WTC11 (cell line): ENCODE data around the gene DNAH9.
A peak's percentile ranks its signal among the peaks of the same experiment; 100 is the strongest.

Experiments used
- SP1 ChIP-seq: sonication (generic); formaldehyde crosslinking; conservative IDR thresholded peaks from 2 replicates; pipeline ENCODE4 v1.8.1; 2022; ENCODE audit warnings: missing genetic modification reagents
- TEAD4 ChIP-seq: sonication (generic); formaldehyde crosslinking; IDR thresholded peaks from 2 replicates; pipeline ENCODE4 v1.8.0; 2022; ENCODE audit warnings: mild to moderate bottlenecking, missing genetic modification reagents
- ZNF416 ChIP-seq: fragments of 250-450 bp; sonication (Bioruptor Pico); IDR thresholded peaks from 2 replicates; pipeline ENCODE4 v1.9.0; 2021; ENCODE audit warnings: mild to moderate bottlenecking, inconsistent platforms
- TF ChIP-seq, protein P1 (sequence below): fragments of 200-600 bp; IDR thresholded peaks from 2 replicates; pipeline ENCODE4 v1.8.0; 2022; ENCODE audit warnings: antibody characterized with exemption
- TF ChIP-seq, protein P2 (sequence below): sonication (generic); formaldehyde crosslinking; IDR thresholded peaks from 2 replicates; pipeline ENCODE4 v1.8.1; 2022; ENCODE audit warnings: mild to moderate bottlenecking, missing genetic modification reagents, moderate library complexity, borderline replicate concordance
- TF ChIP-seq, protein P3 (sequence below): sonication (generic); formaldehyde crosslinking; IDR thresholded peaks from 2 replicates; pipeline ENCODE4 v1.8.1; 2023; ENCODE audit warnings: mild to moderate bottlenecking, missing genetic modification reagents
- TF ChIP-seq, protein P4 (sequence below): sonication (generic); formaldehyde crosslinking; IDR thresholded peaks from 2 replicates; pipeline ENCODE4 v1.8.0; 2022; ENCODE audit warnings: missing genetic modification reagents

DNA sequence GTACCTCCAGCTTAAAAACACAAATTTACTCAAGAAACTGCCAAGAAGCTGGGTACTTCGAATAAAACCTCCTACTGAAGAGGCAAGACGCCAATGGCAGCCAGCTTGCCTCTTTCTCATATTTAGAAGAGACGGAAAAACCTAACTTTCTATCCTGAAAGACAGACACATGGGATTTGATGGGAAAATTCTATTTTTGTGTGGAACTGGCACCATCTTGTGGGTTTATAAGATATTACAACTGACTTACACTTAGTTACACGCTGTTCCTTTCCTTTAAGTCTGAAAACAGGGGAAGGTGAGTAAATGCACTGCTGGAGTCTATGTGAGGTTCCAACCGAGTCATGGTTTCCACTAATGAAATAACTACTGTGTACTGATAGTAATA lies 388.7 kb downstream of the DNAH9 start:
- TF ChIP-seq, protein P1, sequence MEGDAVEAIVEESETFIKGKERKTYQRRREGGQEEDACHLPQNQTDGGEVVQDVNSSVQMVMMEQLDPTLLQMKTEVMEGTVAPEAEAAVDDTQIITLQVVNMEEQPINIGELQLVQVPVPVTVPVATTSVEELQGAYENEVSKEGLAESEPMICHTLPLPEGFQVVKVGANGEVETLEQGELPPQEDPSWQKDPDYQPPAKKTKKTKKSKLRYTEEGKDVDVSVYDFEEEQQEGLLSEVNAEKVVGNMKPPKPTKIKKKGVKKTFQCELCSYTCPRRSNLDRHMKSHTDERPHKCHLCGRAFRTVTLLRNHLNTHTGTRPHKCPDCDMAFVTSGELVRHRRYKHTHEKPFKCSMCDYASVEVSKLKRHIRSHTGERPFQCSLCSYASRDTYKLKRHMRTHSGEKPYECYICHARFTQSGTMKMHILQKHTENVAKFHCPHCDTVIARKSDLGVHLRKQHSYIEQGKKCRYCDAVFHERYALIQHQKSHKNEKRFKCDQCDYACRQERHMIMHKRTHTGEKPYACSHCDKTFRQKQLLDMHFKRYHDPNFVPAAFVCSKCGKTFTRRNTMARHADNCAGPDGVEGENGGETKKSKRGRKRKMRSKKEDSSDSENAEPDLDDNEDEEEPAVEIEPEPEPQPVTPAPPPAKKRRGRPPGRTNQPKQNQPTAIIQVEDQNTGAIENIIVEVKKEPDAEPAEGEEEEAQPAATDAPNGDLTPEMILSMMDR: peak; percentile 43; the same call in 1 of the 2 replicates
- TF ChIP-seq TEAD4 (CRISPR knock-in tag) (no peak), SP1 (CRISPR knock-in tag) (no peak), ZNF416 (CRISPR knock-in tag) (no peak)
- TF ChIP-seq, protein P2, sequence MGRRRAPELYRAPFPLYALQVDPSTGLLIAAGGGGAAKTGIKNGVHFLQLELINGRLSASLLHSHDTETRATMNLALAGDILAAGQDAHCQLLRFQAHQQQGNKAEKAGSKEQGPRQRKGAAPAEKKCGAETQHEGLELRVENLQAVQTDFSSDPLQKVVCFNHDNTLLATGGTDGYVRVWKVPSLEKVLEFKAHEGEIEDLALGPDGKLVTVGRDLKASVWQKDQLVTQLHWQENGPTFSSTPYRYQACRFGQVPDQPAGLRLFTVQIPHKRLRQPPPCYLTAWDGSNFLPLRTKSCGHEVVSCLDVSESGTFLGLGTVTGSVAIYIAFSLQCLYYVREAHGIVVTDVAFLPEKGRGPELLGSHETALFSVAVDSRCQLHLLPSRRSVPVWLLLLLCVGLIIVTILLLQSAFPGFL: no peak
- TF ChIP-seq, protein P3, sequence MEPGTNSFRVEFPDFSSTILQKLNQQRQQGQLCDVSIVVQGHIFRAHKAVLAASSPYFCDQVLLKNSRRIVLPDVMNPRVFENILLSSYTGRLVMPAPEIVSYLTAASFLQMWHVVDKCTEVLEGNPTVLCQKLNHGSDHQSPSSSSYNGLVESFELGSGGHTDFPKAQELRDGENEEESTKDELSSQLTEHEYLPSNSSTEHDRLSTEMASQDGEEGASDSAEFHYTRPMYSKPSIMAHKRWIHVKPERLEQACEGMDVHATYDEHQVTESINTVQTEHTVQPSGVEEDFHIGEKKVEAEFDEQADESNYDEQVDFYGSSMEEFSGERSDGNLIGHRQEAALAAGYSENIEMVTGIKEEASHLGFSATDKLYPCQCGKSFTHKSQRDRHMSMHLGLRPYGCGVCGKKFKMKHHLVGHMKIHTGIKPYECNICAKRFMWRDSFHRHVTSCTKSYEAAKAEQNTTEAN: no peak
- TF ChIP-seq, protein P4, sequence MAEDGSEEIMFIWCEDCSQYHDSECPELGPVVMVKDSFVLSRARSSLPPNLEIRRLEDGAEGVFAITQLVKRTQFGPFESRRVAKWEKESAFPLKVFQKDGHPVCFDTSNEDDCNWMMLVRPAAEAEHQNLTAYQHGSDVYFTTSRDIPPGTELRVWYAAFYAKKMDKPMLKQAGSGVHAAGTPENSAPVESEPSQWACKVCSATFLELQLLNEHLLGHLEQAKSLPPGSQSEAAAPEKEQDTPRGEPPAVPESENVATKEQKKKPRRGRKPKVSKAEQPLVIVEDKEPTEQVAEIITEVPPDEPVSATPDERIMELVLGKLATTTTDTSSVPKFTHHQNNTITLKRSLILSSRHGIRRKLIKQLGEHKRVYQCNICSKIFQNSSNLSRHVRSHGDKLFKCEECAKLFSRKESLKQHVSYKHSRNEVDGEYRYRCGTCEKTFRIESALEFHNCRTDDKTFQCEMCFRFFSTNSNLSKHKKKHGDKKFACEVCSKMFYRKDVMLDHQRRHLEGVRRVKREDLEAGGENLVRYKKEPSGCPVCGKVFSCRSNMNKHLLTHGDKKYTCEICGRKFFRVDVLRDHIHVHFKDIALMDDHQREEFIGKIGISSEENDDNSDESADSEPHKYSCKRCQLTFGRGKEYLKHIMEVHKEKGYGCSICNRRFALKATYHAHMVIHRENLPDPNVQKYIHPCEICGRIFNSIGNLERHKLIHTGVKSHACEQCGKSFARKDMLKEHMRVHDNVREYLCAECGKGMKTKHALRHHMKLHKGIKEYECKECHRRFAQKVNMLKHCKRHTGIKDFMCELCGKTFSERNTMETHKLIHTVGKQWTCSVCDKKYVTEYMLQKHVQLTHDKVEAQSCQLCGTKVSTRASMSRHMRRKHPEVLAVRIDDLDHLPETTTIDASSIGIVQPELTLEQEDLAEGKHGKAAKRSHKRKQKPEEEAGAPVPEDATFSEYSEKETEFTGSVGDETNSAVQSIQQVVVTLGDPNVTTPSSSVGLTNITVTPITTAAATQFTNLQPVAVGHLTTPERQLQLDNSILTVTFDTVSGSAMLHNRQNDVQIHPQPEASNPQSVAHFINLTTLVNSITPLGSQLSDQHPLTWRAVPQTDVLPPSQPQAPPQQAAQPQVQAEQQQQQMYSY: no peak
